ENCODE results near the gene JARID2.
A peak's percentile ranks its signal among the peaks of the same experiment; 100 is the strongest.

JARID2 gene

DNA sequence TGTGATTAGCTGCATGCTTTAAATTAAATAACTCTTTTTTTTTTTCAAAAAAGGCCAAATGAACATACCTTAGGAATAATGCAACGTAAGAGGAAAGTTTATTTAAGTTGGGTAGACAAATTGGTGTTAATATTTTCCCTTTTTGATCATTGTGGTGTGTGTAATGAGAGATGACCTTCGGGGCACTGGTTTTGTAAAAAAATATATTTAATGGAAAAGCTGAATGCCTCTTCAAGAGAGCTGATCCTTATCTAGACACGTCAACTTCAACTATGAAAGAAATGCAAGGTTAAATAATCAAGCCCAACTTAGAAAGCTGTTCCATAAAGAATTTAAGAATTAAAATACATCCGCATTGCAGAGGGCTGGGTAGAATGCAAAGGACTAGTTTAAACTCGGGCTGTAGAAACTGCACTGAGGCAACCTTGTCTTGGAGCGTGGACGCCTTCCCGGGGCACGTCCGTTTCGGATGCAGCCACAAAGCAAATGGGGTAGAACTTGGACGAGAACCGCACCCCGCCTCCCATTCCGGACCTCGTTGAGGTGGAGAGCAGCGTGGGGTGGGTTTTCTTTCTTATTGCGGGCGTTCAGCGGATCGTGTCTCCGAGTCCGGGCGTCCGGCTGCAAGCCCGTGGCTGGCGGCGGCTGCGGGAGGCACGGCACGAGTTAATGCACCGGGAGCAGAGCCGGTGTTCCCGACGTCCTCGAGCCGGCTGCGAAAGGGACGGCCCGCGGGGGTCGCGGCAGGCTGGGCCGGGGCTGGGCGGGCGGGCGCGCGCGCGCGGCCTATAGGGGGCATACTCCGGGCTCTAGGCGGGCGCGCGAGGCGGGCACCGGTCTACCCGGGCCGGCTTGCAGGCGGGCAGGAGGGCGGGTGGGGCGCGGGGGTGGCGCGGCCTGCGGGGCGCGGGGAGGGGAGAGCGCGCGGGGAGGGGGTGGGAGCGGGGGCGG lies 1.9 kb downstream of the JARID2 start:
- no peaks in the 10 kb centered on the region for H3K27me3 ChIP-seq (ENCODE audit: insufficient read depth, low read length)
- under 1% methylated on average over 58 of the region's 75 CpGs for WGBS
- peak overlapping the region; percentile 90 for H3K9ac ChIP-seq (ENCODE audit: low read depth, low read length)
- peak overlapping the region; percentile 81 for H3K4me3 ChIP-seq (ENCODE audit: low read length)
- peaks cover 42% of the 10 kb centered on the region for H3K4me1 ChIP-seq (ENCODE audit: insufficient read depth, low read length)
- peaks cover 9% of the 10 kb centered on the region; the same call in 1 of the 2 replicates for H3K36me3 ChIP-seq (ENCODE audit: insufficient read depth, low read length)
- no peaks in the 10 kb centered on the region for H3K9me3 ChIP-seq (ENCODE audit: insufficient read depth, low read depth, low read length)
- peak overlapping the region; percentile 94 for H3K27ac ChIP-seq (ENCODE audit: low read depth, low read length)

DNA sequence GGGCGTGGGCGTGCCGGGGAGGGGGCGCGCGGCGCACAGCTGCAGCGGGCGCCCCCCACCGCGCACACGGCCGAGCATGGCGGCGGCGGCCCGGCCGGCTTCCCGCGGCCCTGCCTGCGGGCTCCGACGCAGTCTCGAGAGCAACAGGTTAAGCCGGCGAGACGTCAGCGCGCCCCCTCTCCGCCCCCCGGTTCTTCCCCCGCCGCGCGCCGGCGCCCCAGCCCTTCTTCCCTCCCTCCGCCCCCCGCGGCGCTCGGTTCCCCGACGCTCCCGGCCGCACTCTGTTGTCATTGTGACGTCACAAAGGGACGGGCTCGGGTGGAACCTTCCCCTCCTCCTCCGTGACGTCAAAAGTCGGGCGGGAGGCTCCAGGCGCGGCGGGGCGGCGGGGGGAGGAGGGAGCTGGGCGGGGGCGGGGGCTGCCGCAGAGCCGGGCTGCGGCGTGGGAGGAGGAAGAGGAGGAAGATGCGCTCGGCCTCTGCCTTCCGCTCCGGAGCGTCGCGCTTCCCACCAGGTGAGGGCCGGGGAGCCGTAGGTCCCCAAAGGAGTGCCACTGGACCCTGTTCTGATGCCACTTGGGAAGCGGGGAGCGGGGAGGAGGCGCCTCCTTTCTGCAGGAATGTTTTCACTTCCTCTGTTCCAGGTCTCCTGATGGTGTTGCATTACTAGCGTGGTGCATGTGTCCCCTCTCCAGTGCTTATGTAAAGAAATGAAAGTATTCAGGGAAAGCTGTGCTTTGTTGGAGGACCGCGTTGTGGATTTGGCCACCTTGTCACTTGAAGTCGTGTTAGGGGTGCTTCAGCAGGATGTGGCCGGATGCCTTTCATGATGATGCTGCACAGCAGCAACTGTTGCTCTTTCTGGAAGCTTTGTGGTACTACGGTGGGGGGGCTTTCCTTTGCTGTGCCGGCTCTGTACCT lies 2.8 kb downstream of the JARID2 start:
- peaks cover 15% of the 10 kb centered on the region for H3K36me3 ChIP-seq (ENCODE audit: insufficient read depth, low read length)
- H3K4me1 ChIP-seq (ENCODE audit: insufficient read depth, low read length): peaks cover 42% of the 10 kb centered on the region
- H3K9me3 ChIP-seq (ENCODE audit: insufficient read depth, low read depth, low read length): no peaks in the 10 kb centered on the region
- H3K27me3 ChIP-seq (ENCODE audit: insufficient read depth, low read length): no peaks in the 10 kb centered on the region
- peak overlapping the region; percentile 74; the same call in 1 of the 2 replicates for H3K27ac ChIP-seq (ENCODE audit: low read depth, low read length)
- WGBS: 2% methylated on average over 73 of the region's 83 CpGs
- H3K4me3 ChIP-seq (ENCODE audit: low read length): peak overlapping the region; percentile 79
- H3K9ac ChIP-seq (ENCODE audit: low read depth, low read length): peak overlapping the region; percentile 46

DNA sequence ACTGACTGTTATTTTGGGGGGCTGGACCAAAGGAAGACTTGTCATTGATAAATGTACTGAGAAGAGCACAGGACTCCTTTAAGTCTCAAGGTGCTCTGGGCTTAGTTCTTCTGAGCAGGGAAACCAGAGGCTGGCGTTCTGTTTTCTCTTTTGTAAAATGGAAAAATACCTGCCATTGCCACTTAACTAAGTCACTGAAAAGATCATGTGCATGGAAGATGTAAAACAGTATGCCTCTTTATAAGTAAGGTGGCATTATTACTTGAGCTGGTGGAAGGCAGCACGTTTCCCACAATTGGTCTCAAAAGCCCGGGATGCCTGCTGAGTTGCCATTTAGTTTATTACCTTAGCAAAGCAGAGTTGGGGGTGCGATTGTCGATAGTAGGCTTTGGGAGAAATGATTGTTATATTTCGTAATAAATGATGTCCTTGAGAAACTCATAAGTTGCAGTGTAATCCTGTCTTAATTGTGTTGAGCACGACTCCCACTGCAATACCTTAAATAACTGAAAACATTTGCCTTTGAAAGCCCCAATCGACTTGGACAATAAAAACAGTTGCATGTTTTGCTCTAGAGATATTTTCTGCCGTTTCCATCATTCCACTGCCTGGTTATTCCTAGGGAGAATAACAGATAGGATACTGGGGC lies 3.6 kb downstream of the JARID2 start:
- Histone ChIP-seq H3K4me1 (ENCODE audit: insufficient read depth, low read length) (peaks cover 44% of the 10 kb centered on the region), H3K9me3 (ENCODE audit: insufficient read depth, low read depth, low read length) (no peaks in the 10 kb centered on the region), H3K9ac (ENCODE audit: low read depth, low read length) (peak overlapping the region; percentile 46; the same call in 1 of the 2 replicates), H3K4me3 (ENCODE audit: low read length) (peak overlapping the region; percentile 79), H3K27me3 (ENCODE audit: insufficient read depth, low read length) (no peaks in the 10 kb centered on the region), H3K27ac (ENCODE audit: low read depth, low read length) (peak overlapping the region; percentile 52; the same call in 1 of the 2 replicates), H3K36me3 (ENCODE audit: insufficient read depth, low read length) (peaks cover 22% of the 10 kb centered on the region)
- WGBS: 32% methylated on average over 9 of the region's 9 CpGs

DNA sequence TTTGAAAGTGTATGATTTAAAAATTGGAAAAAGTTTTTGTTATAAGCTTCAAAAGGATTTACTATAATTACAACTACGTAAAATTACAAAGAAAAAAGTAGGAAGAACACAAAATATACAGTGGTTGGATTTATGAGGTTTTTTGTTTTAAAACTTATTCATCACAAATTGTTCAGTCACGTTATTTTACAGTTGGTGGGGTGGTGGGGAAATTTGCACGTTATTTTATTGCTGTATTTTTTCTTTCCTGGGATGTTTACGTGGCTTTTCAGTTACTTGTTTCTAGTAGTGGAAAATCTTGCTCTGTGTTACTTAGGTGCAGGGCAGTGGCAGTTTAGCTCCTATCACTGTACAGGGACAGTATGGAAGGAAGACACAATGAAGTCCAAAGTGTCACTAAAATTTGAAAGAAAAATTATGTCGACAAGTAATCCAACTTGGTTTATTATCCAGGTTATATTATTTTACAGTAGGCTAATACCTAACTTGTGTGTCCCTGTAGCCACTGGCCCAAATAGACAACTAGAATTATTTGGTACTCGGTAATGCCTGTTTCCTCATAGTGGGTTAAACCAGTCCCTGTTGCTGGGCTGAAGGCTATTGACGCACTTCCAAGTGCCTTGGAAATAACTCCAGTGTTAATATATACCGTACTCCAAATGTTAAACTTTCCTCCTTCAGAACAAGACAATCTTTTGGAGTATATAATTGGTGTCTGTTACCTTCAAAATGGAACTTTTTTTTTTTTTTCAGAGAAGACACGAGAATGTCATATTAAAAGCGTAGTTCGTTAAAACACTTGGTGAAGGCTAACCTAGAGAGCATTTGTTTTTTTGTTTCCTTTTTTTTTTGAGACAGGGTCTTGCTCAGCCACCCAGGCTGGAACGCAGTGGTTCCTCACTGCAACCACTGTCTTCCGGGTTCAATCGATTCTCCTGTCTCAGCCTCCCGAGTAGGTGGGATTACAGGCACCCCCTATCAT lies 4.6 kb downstream of the JARID2 start:
- H3K9me3 ChIP-seq (ENCODE audit: insufficient read depth, low read depth, low read length): no peaks in the 10 kb centered on the region
- H3K4me3 ChIP-seq (ENCODE audit: low read length): peak overlapping the region; percentile 79
- 84% methylated on average over 13 of the region's 15 CpGs for WGBS
- H3K36me3 ChIP-seq (ENCODE audit: insufficient read depth, low read length): peaks cover 29% of the 10 kb centered on the region
- H3K9ac ChIP-seq (ENCODE audit: low read depth, low read length): no peak overlapping the region
- peaks cover 53% of the 10 kb centered on the region for H3K4me1 ChIP-seq (ENCODE audit: insufficient read depth, low read length)
- H3K27me3 ChIP-seq (ENCODE audit: insufficient read depth, low read length): no peaks in the 10 kb centered on the region
- H3K27ac ChIP-seq (ENCODE audit: low read depth, low read length): no peak overlapping the region

DNA sequence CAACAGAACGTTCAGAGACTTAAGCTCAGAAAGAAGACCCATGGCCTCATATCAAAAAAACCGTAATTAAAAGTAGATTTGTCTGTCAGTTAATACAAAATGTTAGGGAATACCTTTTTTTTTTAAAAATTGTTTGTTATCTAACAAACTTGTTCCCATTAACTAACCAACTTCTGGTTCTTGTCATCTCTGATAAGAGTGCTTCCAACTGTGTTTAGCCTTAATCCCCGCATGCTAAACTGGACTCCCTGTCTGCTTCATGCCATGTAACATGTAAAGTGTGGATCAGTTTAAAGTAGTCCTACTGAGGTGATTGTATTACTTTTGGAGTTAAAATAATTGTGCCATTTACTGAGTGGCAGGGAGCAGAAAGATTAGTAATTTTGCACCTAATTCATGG lies 6.3 kb downstream of the JARID2 start:
- Histone ChIP-seq H3K27me3 (ENCODE audit: insufficient read depth, low read length) (no peaks in the 10 kb centered on the region), H3K4me1 (ENCODE audit: insufficient read depth, low read length) (peaks cover 70% of the 10 kb centered on the region), H3K27ac (ENCODE audit: low read depth, low read length) (no peak overlapping the region), H3K9me3 (ENCODE audit: insufficient read depth, low read depth, low read length) (no peaks in the 10 kb centered on the region), H3K36me3 (ENCODE audit: insufficient read depth, low read length) (peaks cover 42% of the 10 kb centered on the region), H3K9ac (ENCODE audit: low read depth, low read length) (no peak overlapping the region), H3K4me3 (ENCODE audit: low read length) (no peak overlapping the region)
- 93% methylated on average over 3 of the region's 3 CpGs for WGBS

DNA sequence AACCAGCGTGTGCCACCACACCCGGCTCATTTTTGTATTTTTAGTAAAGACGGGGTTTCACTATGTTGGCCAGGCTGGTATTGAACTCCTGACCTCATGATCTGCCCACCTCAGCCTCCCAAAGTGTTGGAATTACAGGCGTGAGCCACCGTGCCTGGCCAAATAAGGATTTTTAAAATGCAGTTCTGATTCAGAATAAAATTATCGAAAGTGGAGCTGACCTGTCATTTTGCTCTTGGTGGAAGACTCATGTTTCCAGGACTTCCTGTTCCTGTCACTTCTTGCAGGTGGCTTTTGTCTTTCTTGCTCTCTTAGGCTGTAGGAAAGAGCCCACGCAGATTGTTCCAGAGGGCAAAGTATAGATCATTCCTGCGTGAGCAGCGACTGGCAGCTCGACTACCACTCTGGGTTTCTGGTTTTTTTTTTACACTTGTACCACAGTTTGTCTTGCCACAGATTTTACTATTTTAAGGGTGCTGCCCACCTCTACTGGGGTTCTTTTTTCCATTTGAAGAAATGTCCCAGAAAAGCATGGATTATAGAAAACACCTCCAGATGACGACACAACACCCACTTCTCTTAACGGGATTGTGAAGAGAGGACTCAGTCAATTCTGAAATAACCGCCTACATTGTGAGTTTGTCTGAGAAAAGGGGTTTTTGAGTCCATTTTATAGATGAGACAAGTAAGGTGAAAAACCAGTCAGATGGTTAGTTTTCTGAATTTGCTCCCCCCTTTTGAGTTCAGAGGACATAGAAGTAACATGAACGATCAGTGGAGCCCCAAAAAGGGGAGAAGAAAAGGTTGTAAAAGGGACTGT lies 7.5 kb downstream of the JARID2 start:
- H3K27me3 ChIP-seq (ENCODE audit: insufficient read depth, low read length): no peaks in the 10 kb centered on the region
- no peak overlapping the region for H3K4me3 ChIP-seq (ENCODE audit: low read length)
- H3K9ac ChIP-seq (ENCODE audit: low read depth, low read length): no peak overlapping the region
- H3K9me3 ChIP-seq (ENCODE audit: insufficient read depth, low read depth, low read length): no peaks in the 10 kb centered on the region
- peaks cover 74% of the 10 kb centered on the region for H3K4me1 ChIP-seq (ENCODE audit: insufficient read depth, low read length)
- 86% methylated on average over 13 of the region's 14 CpGs for WGBS
- peaks cover 42% of the 10 kb centered on the region for H3K36me3 ChIP-seq (ENCODE audit: insufficient read depth, low read length)
- no peak overlapping the region for H3K27ac ChIP-seq (ENCODE audit: low read depth, low read length)

DNA sequence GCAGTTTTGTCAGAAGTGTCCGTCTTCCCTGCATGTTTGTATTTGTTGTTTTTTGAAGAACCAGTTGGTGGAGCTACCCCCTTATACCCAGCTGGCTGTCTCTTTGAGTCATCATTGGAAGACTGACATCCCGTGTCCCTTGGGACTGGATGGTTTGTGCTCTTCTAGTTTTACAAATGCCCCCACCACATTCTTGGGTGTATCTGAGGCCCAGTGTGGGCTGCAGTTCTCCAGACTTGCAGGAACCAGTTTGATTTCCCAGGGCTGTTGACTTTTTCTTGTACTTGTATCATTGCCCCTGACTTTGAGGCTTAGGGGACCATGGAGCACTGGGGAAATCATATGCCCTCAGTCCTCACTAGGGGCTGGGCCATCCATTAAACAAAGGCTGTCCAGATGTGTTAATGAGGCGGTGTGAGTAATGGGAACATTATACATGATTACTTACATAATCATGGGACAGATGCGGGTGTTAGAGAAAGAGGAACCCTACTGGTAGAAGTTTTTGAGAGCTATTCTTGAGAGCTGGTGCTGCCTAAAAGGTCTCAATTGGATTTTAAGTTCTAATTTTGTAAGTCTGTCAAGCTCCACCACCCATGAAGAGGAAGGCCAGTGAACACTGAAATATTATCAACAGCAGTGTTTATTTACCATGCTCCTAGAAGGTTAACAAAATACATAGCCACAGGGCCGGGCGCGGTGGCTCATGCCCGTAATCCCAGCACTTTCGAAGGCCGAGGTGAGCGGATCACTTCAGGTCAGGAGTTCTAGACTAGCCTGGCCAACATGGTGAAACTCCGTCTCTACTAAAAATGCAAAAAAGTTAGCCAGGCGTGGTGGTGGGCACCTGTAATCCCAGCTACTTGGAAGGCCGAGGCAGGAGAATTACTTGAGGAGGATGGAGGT lies 8.5 kb downstream of the JARID2 start:
- Histone ChIP-seq H3K4me3 (ENCODE audit: low read length) (no peak overlapping the region; the same call in 1 of the 2 replicates), H3K9ac (ENCODE audit: low read depth, low read length) (no peak overlapping the region), H3K27ac (ENCODE audit: low read depth, low read length) (no peak overlapping the region), H3K4me1 (ENCODE audit: insufficient read depth, low read length) (peaks cover 79% of the 10 kb centered on the region), H3K9me3 (ENCODE audit: insufficient read depth, low read depth, low read length) (no peaks in the 10 kb centered on the region), H3K36me3 (ENCODE audit: insufficient read depth, low read length) (peaks cover 42% of the 10 kb centered on the region), H3K27me3 (ENCODE audit: insufficient read depth, low read length) (no peaks in the 10 kb centered on the region)
- WGBS: 85% methylated on average over 13 of the region's 14 CpGs

- H3K9me3 ChIP-seq (ENCODE audit: insufficient read depth, low read depth, low read length): no peaks in the 10 kb centered on the region
- no peak overlapping the region; the same call in 1 of the 2 replicates for H3K4me3 ChIP-seq (ENCODE audit: low read length)
- H3K4me1 ChIP-seq (ENCODE audit: insufficient read depth, low read length): peaks cover 78% of the 10 kb centered on the region
- WGBS: 56% methylated on average over 1 of the region's 1 CpG
- peaks cover 42% of the 10 kb centered on the region for H3K36me3 ChIP-seq (ENCODE audit: insufficient read depth, low read length)
- H3K27me3 ChIP-seq (ENCODE audit: insufficient read depth, low read length): no peaks in the 10 kb centered on the region
- H3K27ac ChIP-seq (ENCODE audit: low read depth, low read length): no peak overlapping the region
- no peak overlapping the region for H3K9ac ChIP-seq (ENCODE audit: low read depth, low read length)
Observed at GRCh38 chr6:15255481-15255880, 9.6 kb downstream of the JARID2 start.

- WGBS: 77% methylated on average over 3 of the region's 4 CpGs
- peaks cover 78% of the 10 kb centered on the region for H3K4me1 ChIP-seq (ENCODE audit: insufficient read depth, low read length)
- H3K36me3 ChIP-seq (ENCODE audit: insufficient read depth, low read length): peaks cover 46% of the 10 kb centered on the region
- peak overlapping the region; percentile 11; the same call in 1 of the 2 replicates for H3K4me3 ChIP-seq (ENCODE audit: low read length)
- no peak overlapping the region for H3K27ac ChIP-seq (ENCODE audit: low read depth, low read length)
- H3K27me3 ChIP-seq (ENCODE audit: insufficient read depth, low read length): no peaks in the 10 kb centered on the region
- no peak overlapping the region for H3K9ac ChIP-seq (ENCODE audit: low read depth, low read length)
- H3K9me3 ChIP-seq (ENCODE audit: insufficient read depth, low read depth, low read length): no peaks in the 10 kb centered on the region
Observed at GRCh38 chr6:15255909-15256395, 10.1 kb downstream of the JARID2 start.

Data from HUES64 (cell line).